ENCODE results near the gene NCKAP1.
"Not testable (repeated sequence)": the region's sequence is repeated elsewhere in the genome, so short reads cannot be mapped to it uniquely, and the experiment has no call there.

DNA sequence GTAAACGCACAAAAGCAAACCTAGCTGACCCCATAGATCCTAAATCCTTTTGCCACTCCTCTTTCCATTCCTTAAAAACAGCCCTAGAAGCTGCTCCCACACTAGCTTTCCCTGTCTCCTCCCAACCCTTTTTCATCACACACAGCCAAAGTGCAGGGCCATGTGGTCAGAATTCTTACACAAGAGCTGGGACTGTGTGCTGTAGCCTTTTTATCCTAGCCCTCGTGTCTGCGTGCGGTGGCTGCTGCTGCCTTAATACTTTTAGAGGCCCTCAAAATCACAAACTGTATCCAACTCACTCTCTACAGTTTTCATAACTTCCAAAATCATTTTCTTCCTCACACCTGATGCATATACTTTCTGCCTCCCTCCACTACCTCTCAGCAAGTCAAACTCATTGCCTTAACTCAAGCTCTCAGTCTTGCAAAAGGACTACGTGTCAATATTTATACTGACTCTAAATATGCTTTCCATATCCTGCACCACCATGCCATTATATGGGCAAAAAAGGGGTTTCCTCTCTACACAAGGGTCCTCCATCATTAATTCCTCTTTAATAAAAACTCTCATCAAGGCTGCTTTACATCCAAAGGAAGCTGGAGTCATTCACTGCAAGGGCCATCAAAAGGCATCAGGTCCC lies 9.3 kb upstream of the NCKAP1 start:
- TF ChIP-seq, protein P1, sequence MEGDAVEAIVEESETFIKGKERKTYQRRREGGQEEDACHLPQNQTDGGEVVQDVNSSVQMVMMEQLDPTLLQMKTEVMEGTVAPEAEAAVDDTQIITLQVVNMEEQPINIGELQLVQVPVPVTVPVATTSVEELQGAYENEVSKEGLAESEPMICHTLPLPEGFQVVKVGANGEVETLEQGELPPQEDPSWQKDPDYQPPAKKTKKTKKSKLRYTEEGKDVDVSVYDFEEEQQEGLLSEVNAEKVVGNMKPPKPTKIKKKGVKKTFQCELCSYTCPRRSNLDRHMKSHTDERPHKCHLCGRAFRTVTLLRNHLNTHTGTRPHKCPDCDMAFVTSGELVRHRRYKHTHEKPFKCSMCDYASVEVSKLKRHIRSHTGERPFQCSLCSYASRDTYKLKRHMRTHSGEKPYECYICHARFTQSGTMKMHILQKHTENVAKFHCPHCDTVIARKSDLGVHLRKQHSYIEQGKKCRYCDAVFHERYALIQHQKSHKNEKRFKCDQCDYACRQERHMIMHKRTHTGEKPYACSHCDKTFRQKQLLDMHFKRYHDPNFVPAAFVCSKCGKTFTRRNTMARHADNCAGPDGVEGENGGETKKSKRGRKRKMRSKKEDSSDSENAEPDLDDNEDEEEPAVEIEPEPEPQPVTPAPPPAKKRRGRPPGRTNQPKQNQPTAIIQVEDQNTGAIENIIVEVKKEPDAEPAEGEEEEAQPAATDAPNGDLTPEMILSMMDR (IDR thresholded peaks at IDR 0.05): not testable (repeated sequence)
- not testable (repeated sequence) for TF ChIP-seq EP300, POLR2AphosphoS5, POLR2A (IDR thresholded peaks at IDR 0.05)

Measured in gastroesophageal sphincter (tissue), 3 donors.